Measurements from ENCODE around the gene UCK2. TPM values are rescaled to one million over a fixed set of nuclear protein-coding genes. Genes with fewer than 3 reads are reported as not detected.

Gene UCK2
- total RNA-seq, 1 experiment from 2014 or later, result 88.4 TPM

GRCh38 chr1:165904948-165905347 lies 77.5 kb downstream of the UCK2 start:
- ChIA-PET POLR2A (no interaction called here), RAD21 (ENCODE audit: low non-redundant PET in 1 of 2, low total read pairs in 2 of 2, uncharacterized antibody in 2 of 2, unreplicated experiment in 2 of 2) (no interaction called here), CTCF (interaction anchor here (2.0 kb wide), 1 partner anchor 10 kb away, joined by 4 read pairs; no protein-coding TSS in a partner anchor)
- Histone ChIP-seq H3K4me1 (ENCODE audit: control insufficient read depth in 1 of 2, insufficient read depth in 2 of 2, low read length in 2 of 2) (peaks cover 0 to 3% of the 10 kb centered on the region in 2 experiments; a peak in 1 of 4 replicates), H3K27me3 (ENCODE audit: insufficient read depth, low read length) (no peaks in the 10 kb centered on the region), H3K4me3 (replicated peaks in 1 of 2; ENCODE audit: low read depth in 1 of 2, low read length in 2 of 2) (no peak overlapping the region), H3K9me2 (ENCODE audit: insufficient read depth) (no peaks in the 10 kb centered on the region), H3K9me3 (ENCODE audit: control insufficient read depth in 1 of 2, insufficient read depth in 1 of 2, low read depth in 1 of 2, low read length in 2 of 2) (no peaks in the 10 kb centered on the region), H3K79me2 (ENCODE audit: insufficient read depth, low read length) (peaks cover 45% of the 10 kb centered on the region; the same call in 1 of the 2 replicates), H2AFZ (ENCODE audit: low read depth, low read length, poor library complexity, severe bottlenecking) (no peak overlapping the region), H3K27ac (ENCODE audit: low read depth, low read length) (no peak overlapping the region), H4K20me1 (ENCODE audit: insufficient read depth) (no peaks in the 10 kb centered on the region), H3K4me2 (ENCODE audit: low read length) (no peak overlapping the region), H3K9ac (ENCODE audit: low read length) (no peak overlapping the region), H3K36me3 (ENCODE audit: control insufficient read depth in 1 of 2, insufficient read depth in 2 of 2, low read length in 2 of 2) (peaks cover 7 to 63% of the 10 kb centered on the region in 2 experiments; a peak in 3 of 4 replicates)
- no peak for TF ChIP-seq ATF3 (IDR thresholded peaks at IDR 0.05)
- TF ChIP-seq JUND (IDR thresholded peaks at IDR 0.05), result no peak
- TF ChIP-seq EZH2 (IDR thresholded peaks at IDR 0.05), result no peak
- no peak for TF ChIP-seq MAX (IDR thresholded peaks at IDR 0.05)
- ATAC-seq (no peak), DNase-seq (ENCODE audit: low read depth, low spot score) (no peak)
- intact Hi-C loops (cut with micrococcal nuclease), result no loop called here
- no TSS peak for BruUV-seq (replicated peaks)

GRCh38 chr1:165905853-165906252 lies 78.4 kb downstream of the UCK2 start:
- no peak for DNase-seq (ENCODE audit: low read depth, low spot score)
- BruUV-seq (replicated peaks), result no TSS peak
- Histone ChIP-seq H4K20me1 (ENCODE audit: insufficient read depth) (no peaks in the 10 kb centered on the region), H3K79me2 (ENCODE audit: insufficient read depth, low read length) (peaks cover 36% of the 10 kb centered on the region; the same call in 1 of the 2 replicates), H3K36me3 (ENCODE audit: control insufficient read depth in 1 of 2, insufficient read depth in 2 of 2, low read length in 2 of 2) (peaks cover 7 to 67% of the 10 kb centered on the region in 2 experiments; a peak in 3 of 4 replicates), H2AFZ (ENCODE audit: low read depth, low read length, poor library complexity, severe bottlenecking) (no peak overlapping the region), H3K9me2 (ENCODE audit: insufficient read depth) (no peaks in the 10 kb centered on the region), H3K4me1 (ENCODE audit: control insufficient read depth in 1 of 2, insufficient read depth in 2 of 2, low read length in 2 of 2) (peaks cover 0 to 3% of the 10 kb centered on the region in 2 experiments; a peak in 1 of 4 replicates), H3K27me3 (ENCODE audit: insufficient read depth, low read length) (no peaks in the 10 kb centered on the region), H3K4me2 (ENCODE audit: low read length) (no peak overlapping the region), H3K9ac (ENCODE audit: low read length) (no peak overlapping the region), H3K9me3 (ENCODE audit: control insufficient read depth in 1 of 2, insufficient read depth in 1 of 2, low read depth in 1 of 2, low read length in 2 of 2) (no peaks in the 10 kb centered on the region), H3K27ac (ENCODE audit: low read depth, low read length) (no peak overlapping the region), H3K4me3 (replicated peaks in 1 of 2; ENCODE audit: low read depth in 1 of 2, low read length in 2 of 2) (no peak overlapping the region)
- intact Hi-C loops (cut with micrococcal nuclease), result no loop called here
- POLR2A ChIA-PET, result no interaction called here
- CTCF ChIA-PET, result interaction anchor here (2.0 kb wide), 1 partner anchor 9 kb away, joined by 4 read pairs; no protein-coding TSS in a partner anchor
- RAD21 ChIA-PET (ENCODE audit: low non-redundant PET in 1 of 2, low total read pairs in 2 of 2, uncharacterized antibody in 2 of 2, unreplicated experiment in 2 of 2), result no interaction called here
- ATAC-seq, result no peak
- TF ChIP-seq SRF (IDR thresholded peaks at IDR 0.05; ENCODE audit: low read depth) (no peak), EZH2 (IDR thresholded peaks at IDR 0.05) (no peak)

Data from HCT116 (cell line).